MM.1S (cell line): ENCODE measurements around the gene NSFL1C.
A peak's percentile ranks its signal among the peaks of the same experiment; 100 is the strongest.

Experiments
- DNase-seq: peaks from one replicate; pipeline ENCODE4 v3.0.0-alpha.2; 2015
- H2AFZ ChIP-seq: fragments of 300-600 bp; sonication (generic); 2 replicates; pipeline ENCODE4 v1.6.0; 2016; ENCODE audit warnings: antibody characterized with exemption, low read length
- H3F3A ChIP-seq: fragments of 300-600 bp; sonication (generic); 2 replicates; pipeline ENCODE4 v1.6.1; 2016; ENCODE audit warnings: mild to moderate bottlenecking, antibody characterized with exemption, low read length, moderate library complexity, mixed read lengths; ENCODE audit not compliant: insufficient read depth
- H3K27ac ChIP-seq: fragments of 300-600 bp; sonication (generic); 2 replicates; pipeline ENCODE4 v1.5.1; 2016; ENCODE audit warnings: mild to moderate bottlenecking, low read length
- H3K27me3 ChIP-seq: fragments of 300-600 bp; sonication (generic); replicated peaks from 2 replicates; pipeline ENCODE4 v1.6.0; 2016; ENCODE audit warnings: low read length; ENCODE audit not compliant: insufficient read depth
- H3K36me3 ChIP-seq: fragments of 300-600 bp; sonication (generic); replicated peaks from 2 replicates; pipeline ENCODE4 v1.6.1; 2016; ENCODE audit warnings: mild to moderate bottlenecking, low read length, mixed read lengths; ENCODE audit not compliant: insufficient read depth
- H3K4me1 ChIP-seq: fragments of 300-600 bp; sonication (generic); 2 replicates; pipeline ENCODE4 v1.6.1; 2016; ENCODE audit warnings: low read length, mixed read lengths
- H3K4me2 ChIP-seq: fragments of 300-600 bp; sonication (generic); 2 replicates; pipeline ENCODE4 v1.6.0; 2016; ENCODE audit warnings: low read depth, low read length
- H3K4me3 ChIP-seq: fragments of 300-600 bp; sonication (generic); 2 replicates; pipeline ENCODE4 v1.5.1; 2016; ENCODE audit warnings: low read length, mixed read lengths
- H3K79me2 ChIP-seq: fragments of 300-600 bp; sonication (generic); 2 replicates; pipeline ENCODE4 v1.6.1; 2016; ENCODE audit warnings: mixed run types, low read length, mixed read lengths
- H3K9ac ChIP-seq: fragments of 300-600 bp; sonication (generic); 2 replicates; pipeline ENCODE4 v1.6.1; 2016; ENCODE audit warnings: low read length, mixed read lengths
- H3K9me2 ChIP-seq: fragments of 300-600 bp; sonication (generic); replicated peaks from 2 replicates; pipeline ENCODE4 v1.6.1; 2016; ENCODE audit warnings: mild to moderate bottlenecking, low read length, mixed read lengths; ENCODE audit not compliant: insufficient read depth
- H3K9me3 ChIP-seq: fragments of 300-600 bp; sonication (generic); replicated peaks from 2 replicates; pipeline ENCODE4 v1.6.1; 2016; ENCODE audit warnings: mild to moderate bottlenecking, low read length, mixed read lengths; ENCODE audit not compliant: insufficient read depth
- H4K20me1 ChIP-seq: fragments of 300-600 bp; sonication (generic); 2 replicates; pipeline ENCODE4 v1.6.1; 2016; ENCODE audit warnings: mild to moderate bottlenecking, low read length, moderate library complexity, mixed read lengths; ENCODE audit not compliant: insufficient read depth
- CTCF ChIP-seq: fragments of 300-600 bp; sonication (generic); IDR thresholded peaks from 2 replicates; pipeline ENCODE4 v1.5.1; 2016; ENCODE audit warnings: antibody characterized with exemption, low read length, mixed read lengths
- EZH2 ChIP-seq: fragments of 300-600 bp; sonication (generic); optimal IDR thresholded peaks from 2 replicates; pipeline ENCODE3; 2017; ENCODE audit warnings: low read depth, mild to moderate bottlenecking, antibody characterized with exemption, low read length, mixed read lengths
- EZH2phosphoT487 ChIP-seq: fragments of 300-600 bp; sonication (generic); IDR thresholded peaks from 2 replicates; pipeline ENCODE4 v1.6.1; 2018; ENCODE audit warnings: antibody characterized with exemption, low read length

Gene NSFL1C

GRCh38 chr20:1426231-1426849 lies 40.3 kb downstream of the NSFL1C start:
- no peaks in the 10 kb centered on the region for H3K4me1 ChIP-seq
- H3K4me2 ChIP-seq, result no peak overlapping the region
- DNase-seq, result no peak
- H3K4me3 ChIP-seq, result no peak overlapping the region
- H3K79me2 ChIP-seq, result no peaks in the 10 kb centered on the region
- no peaks in the 10 kb centered on the region for H3K9me3 ChIP-seq
- TF ChIP-seq CTCF, result no peak
- TF ChIP-seq EZH2, result no peak
- no peak for TF ChIP-seq EZH2phosphoT487
- H3F3A ChIP-seq, result no peaks in the 10 kb centered on the region
- H3K27me3 ChIP-seq, result peaks cover 7% of the 10 kb centered on the region; the same call in 1 of the 2 replicates
- H3K27ac ChIP-seq, result no peak overlapping the region
- H4K20me1 ChIP-seq, result no peaks in the 10 kb centered on the region
- no peaks in the 10 kb centered on the region for H3K36me3 ChIP-seq
- no peaks in the 10 kb centered on the region for H3K9me2 ChIP-seq
- no peak overlapping the region for H2AFZ ChIP-seq
- no peak overlapping the region for H3K9ac ChIP-seq

GRCh38 chr20:1424336-1424735 lies 42.3 kb downstream of the NSFL1C start:
- Histone ChIP-seq H3K9ac (no peak overlapping the region), H3K79me2 (no peaks in the 10 kb centered on the region), H3K36me3 (no peaks in the 10 kb centered on the region), H3F3A (no peaks in the 10 kb centered on the region), H3K4me3 (no peak overlapping the region), H4K20me1 (no peaks in the 10 kb centered on the region), H3K9me2 (no peaks in the 10 kb centered on the region), H3K9me3 (no peaks in the 10 kb centered on the region), H3K27ac (no peak overlapping the region), H3K4me2 (no peak overlapping the region), H3K27me3 (no peaks in the 10 kb centered on the region), H3K4me1 (no peaks in the 10 kb centered on the region), H2AFZ (no peak overlapping the region)
- TF ChIP-seq CTCF, result no peak
- no peak for TF ChIP-seq EZH2
- TF ChIP-seq EZH2phosphoT487, result no peak
- no peak for DNase-seq

- no peaks in the 10 kb centered on the region for H3K36me3 ChIP-seq
- H3K9ac ChIP-seq, result no peak overlapping the region
- H3K79me2 ChIP-seq, result no peaks in the 10 kb centered on the region
- H3K4me1 ChIP-seq, result no peaks in the 10 kb centered on the region
- H2AFZ ChIP-seq, result no peak overlapping the region
- no peaks in the 10 kb centered on the region for H3K27me3 ChIP-seq
- H4K20me1 ChIP-seq, result no peaks in the 10 kb centered on the region
- no peaks in the 10 kb centered on the region for H3K9me2 ChIP-seq
- no peak overlapping the region for H3K4me2 ChIP-seq
- no peak overlapping the region for H3K27ac ChIP-seq
- H3K9me3 ChIP-seq, result no peaks in the 10 kb centered on the region
- TF ChIP-seq EZH2, result no peak
- TF ChIP-seq CTCF, result no peak
- no peak for TF ChIP-seq EZH2phosphoT487
- DNase-seq, result peak; percentile 41
- H3F3A ChIP-seq, result no peaks in the 10 kb centered on the region
- H3K4me3 ChIP-seq, result no peak overlapping the region
Observed at GRCh38 chr20:1423625-1424106, 43.0 kb downstream of the NSFL1C start.
